DOHH2 (cell line): ENCODE results near the gene ZNF697.

Source experiments
- H3F3A ChIP-seq: fragments of 200-600 bp; sonication (generic), shearing (Covaris generic); 2 replicates; pipeline ENCODE4 v1.6.0; 2016; ENCODE audit warnings: antibody characterized with exemption, mild to moderate bottlenecking; ENCODE audit not compliant: control insufficient read depth, insufficient read depth
- H3K27ac ChIP-seq: fragments of 200-600 bp; sonication (generic); 2 replicates; pipeline ENCODE4 v1.5.1; 2014; ENCODE audit warnings: low read depth, mild to moderate bottlenecking, low read length, moderate library complexity
- H3K27me3 ChIP-seq: fragments of 200-600 bp; sonication (generic); 2 replicates; pipeline ENCODE4 v1.6.1; 2014; ENCODE audit warnings: mild to moderate bottlenecking, low read length, mixed read lengths; ENCODE audit not compliant: control insufficient read depth
- H3K36me3 ChIP-seq: fragments of 200-600 bp; sonication (generic); 2 replicates; pipeline ENCODE4 v1.6.1; 2014; ENCODE audit warnings: mild to moderate bottlenecking, low read length, moderate library complexity, mixed read lengths; ENCODE audit not compliant: control insufficient read depth
- H3K4me1 ChIP-seq: fragments of 200-600 bp; sonication (generic); 2 replicates; pipeline ENCODE4 v1.6.1; 2014; ENCODE audit warnings: mild to moderate bottlenecking, low read length, mixed read lengths; ENCODE audit not compliant: control insufficient read depth
- H3K4me2 ChIP-seq: fragments of 200-600 bp; sonication (generic); 2 replicates; pipeline ENCODE4 v1.6.0; 2014; ENCODE audit warnings: mild to moderate bottlenecking, low read length, moderate library complexity
- H3K4me3 ChIP-seq: fragments of 200-600 bp; sonication (generic); 2 replicates; pipeline ENCODE4 v1.5.1; 2014; ENCODE audit warnings: mild to moderate bottlenecking, low read length, mixed read lengths
- H3K79me2 ChIP-seq: fragments of 200-600 bp; sonication (generic); 2 replicates; pipeline ENCODE4 v1.6.1; 2014; ENCODE audit warnings: mild to moderate bottlenecking, low read length, mixed read lengths; ENCODE audit not compliant: control insufficient read depth
- H3K9me2 ChIP-seq: fragments of 200-600 bp; sonication (generic); replicated peaks from 2 replicates; pipeline ENCODE4 v1.6.1; 2014; ENCODE audit warnings: mild to moderate bottlenecking, low read length, mixed read lengths; ENCODE audit not compliant: control insufficient read depth
- H3K9me3 ChIP-seq: fragments of 200-600 bp; sonication (generic); 2 replicates; pipeline ENCODE4 v1.6.1; 2014; ENCODE audit warnings: antibody characterized with exemption, low read length, mixed read lengths; ENCODE audit not compliant: control insufficient read depth, insufficient read depth
- H4K20me1 ChIP-seq: fragments of 200-600 bp; sonication (generic); 2 replicates; pipeline ENCODE4 v1.6.0; 2014; ENCODE audit warnings: low read depth, mild to moderate bottlenecking, antibody characterized with exemption, low read length, moderate library complexity; ENCODE audit not compliant: control insufficient read depth, insufficient read depth
- CTCF ChIP-seq: fragments of 200-600 bp; sonication (generic); IDR thresholded peaks from one replicate; pipeline ENCODE4 v1.5.1; 2014; ENCODE audit warnings: antibody characterized with exemption, mild to moderate bottlenecking, low read depth, low read length; ENCODE audit not compliant: poor library complexity, severe bottlenecking
- EZH2phosphoT487 ChIP-seq: fragments of 200-600 bp; sonication (generic); IDR thresholded peaks from 2 replicates; pipeline ENCODE4 v1.6.1; 2017; ENCODE audit warnings: borderline replicate concordance, mild to moderate bottlenecking, antibody characterized with exemption, low read length, moderate library complexity, mixed read lengths

Gene ZNF697

GRCh38 chr1:119653135-119653838 lies 5.2 kb upstream of the ZNF697 start:
- Histone ChIP-seq H3K4me2 (no peak overlapping the region), H4K20me1 (no peaks in the 10 kb centered on the region), H3K79me2 (no peaks in the 10 kb centered on the region), H3K4me1 (no peaks in the 10 kb centered on the region), H3K27ac (no peak overlapping the region), H3F3A (no peaks in the 10 kb centered on the region), H3K4me3 (no peak overlapping the region), H3K27me3 (peaks cover 21% of the 10 kb centered on the region), H3K9me3 (no peaks in the 10 kb centered on the region), H3K9me2 (no peaks in the 10 kb centered on the region), H3K36me3 (no peaks in the 10 kb centered on the region)
- TF ChIP-seq EZH2phosphoT487 (no peak), CTCF (no peak)

GRCh38 chr1:119652587-119652986 lies 4.5 kb upstream of the ZNF697 start:
- Histone ChIP-seq H3K36me3 (no peaks in the 10 kb centered on the region), H3K4me2 (no peak overlapping the region), H3K79me2 (no peaks in the 10 kb centered on the region), H4K20me1 (no peaks in the 10 kb centered on the region), H3K9me3 (no peaks in the 10 kb centered on the region), H3K27me3 (peaks cover 21% of the 10 kb centered on the region), H3F3A (no peaks in the 10 kb centered on the region), H3K4me3 (no peak overlapping the region), H3K9me2 (no peaks in the 10 kb centered on the region), H3K4me1 (no peaks in the 10 kb centered on the region), H3K27ac (no peak overlapping the region)
- no peak for TF ChIP-seq EZH2phosphoT487
- no peak for TF ChIP-seq CTCF

GRCh38 chr1:119651641-119652040 lies 3.6 kb upstream of the ZNF697 start:
- Histone ChIP-seq H3K4me2 (no peak overlapping the region), H3K27me3 (peaks cover 21% of the 10 kb centered on the region), H3K9me3 (no peaks in the 10 kb centered on the region), H3K9me2 (no peaks in the 10 kb centered on the region), H3K79me2 (no peaks in the 10 kb centered on the region), H3K27ac (no peak overlapping the region), H4K20me1 (no peaks in the 10 kb centered on the region), H3K4me1 (no peaks in the 10 kb centered on the region), H3F3A (no peaks in the 10 kb centered on the region), H3K36me3 (no peaks in the 10 kb centered on the region), H3K4me3 (no peak overlapping the region)
- no peak for TF ChIP-seq CTCF
- TF ChIP-seq EZH2phosphoT487, result no peak
